Esophagus (tissue), 2 donors: Measurements from ENCODE around the gene ZNF584. TPM values are rescaled to one million over a fixed set of nuclear protein-coding genes. Genes with fewer than 3 reads are reported as not detected.
"Not testable (repeated sequence)": the region's sequence is repeated elsewhere in the genome, so short reads cannot be mapped to it uniquely, and the experiment has no call there.

Experiments used
- H3K27ac ChIP-seq, 2 donors: one replicate each; pipeline ENCODE4 v1.5.1; 2013; ENCODE audit warnings: low read depth in 2 of 2, mild to moderate bottlenecking in 2 of 2, inconsistent platforms in 1 of 2, low read length in 1 of 2, moderate library complexity in 1 of 2
- H3K27me3 ChIP-seq, 2 donors: one replicate each; pipeline ENCODE4 v1.6.1; 2013; ENCODE audit warnings: low read length in 2 of 2, control low read depth in 1 of 2, mild to moderate bottlenecking in 1 of 2; ENCODE audit not compliant: insufficient read depth in 2 of 2, control insufficient read depth in 1 of 2
- H3K36me3 ChIP-seq, 2 donors: one replicate each; pipeline ENCODE4 v1.6.1; 2013; ENCODE audit warnings: low read length in 1 of 2; ENCODE audit not compliant: control insufficient read depth in 2 of 2, insufficient read depth in 2 of 2
- H3K4me1 ChIP-seq, 2 donors: one replicate each; pipeline ENCODE4 v1.6.1; 2013; ENCODE audit warnings: low read length in 1 of 2; ENCODE audit not compliant: control insufficient read depth in 2 of 2, insufficient read depth in 2 of 2
- H3K4me3 ChIP-seq, 2 donors: one replicate each; pipeline ENCODE4 v1.5.1; 2013; ENCODE audit warnings: low read length in 2 of 2, mild to moderate bottlenecking in 2 of 2, low read depth in 1 of 2, moderate library complexity in 1 of 2
- H3K9me3 ChIP-seq, 2 donors: one replicate each; pipeline ENCODE4 v1.6.1; 2013; ENCODE audit warnings: mild to moderate bottlenecking in 2 of 2, low read depth in 1 of 2, low read length in 1 of 2, moderate library complexity in 1 of 2; ENCODE audit not compliant: control insufficient read depth in 2 of 2, insufficient read depth in 1 of 2
- WGBS, 2 donors: extraction: QIAGEN DNeasy Blood & Tissue Kit; methylation state at CpG; one replicate each; pipeline ENCODE4 v1.1.7; 2013; 5-methylcytosine and 5-hydroxymethylcytosine counted together
- polyA plus RNA-seq, 2 donors: library from polyadenylated mRNA; stranded (reverse); fragments of 200-250 nt; gene quantifications; one replicate each; pipeline ENCODE4 v1.2.3, GENCODE V29; 2013
- donor health status: healthy with polysubstance abuse.
- donor health status: Bipolar disorder and iron deficiency.

ZNF584 gene
- polyA plus RNA-seq, 2 donors, result 3.9 to 8.9 TPM

DNA sequence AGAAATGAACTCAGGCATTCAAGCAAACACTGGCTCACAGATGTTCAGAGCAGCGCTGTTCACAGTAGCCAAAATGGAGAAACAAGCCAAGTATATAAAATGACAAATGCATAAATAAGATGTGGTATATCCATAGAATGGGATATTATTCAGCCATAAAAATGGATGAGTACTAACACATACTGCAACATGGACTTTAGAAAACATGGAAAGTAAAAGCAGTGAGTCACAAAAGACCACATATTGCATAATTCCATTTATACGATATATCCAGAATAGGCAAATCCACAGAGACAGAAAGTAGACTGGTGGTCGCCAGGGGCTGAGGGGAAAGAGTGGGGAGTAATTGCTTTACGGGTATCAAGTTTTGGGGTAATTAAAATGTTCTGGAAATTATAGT lies 34.2 kb upstream of the ZNF584 start:
- Histone ChIP-seq H3K27ac (no peak overlapping the region), H3K4me3 (no peak overlapping the region), H3K4me1 (peaks cover 0 to 2% of the 10 kb centered on the region in 2 donors), H3K9me3 (no peaks in the 10 kb centered on the region), H3K36me3 (no peaks in the 10 kb centered on the region), H3K27me3 (no peaks in the 10 kb centered on the region)
- 85 to 86% methylated on average over 4 of the region's 4 CpGs for WGBS, 2 donors

DNA sequence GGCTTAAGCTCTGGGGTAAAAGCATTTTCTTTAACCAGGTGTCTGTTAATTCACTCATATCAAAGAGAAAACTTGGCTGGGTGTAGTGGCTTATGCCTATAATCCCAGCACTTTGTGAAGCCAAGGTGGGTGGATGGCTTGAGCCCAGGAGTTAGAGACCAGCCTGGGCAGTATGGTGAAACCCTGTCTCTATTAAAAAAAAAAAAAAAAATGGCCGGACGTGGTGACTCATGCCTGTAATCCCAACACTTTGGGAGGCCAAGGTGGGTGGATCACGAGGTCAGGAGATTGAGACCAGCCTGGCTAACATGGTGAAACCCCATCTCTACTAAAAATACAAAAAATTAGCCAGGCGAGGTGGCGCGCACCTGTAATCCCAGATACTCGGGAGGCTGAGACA lies 31.7 kb upstream of the ZNF584 start:
- peaks cover 0 to 14% of the 10 kb centered on the region in 2 donors for H3K4me1 ChIP-seq
- not testable (repeated sequence) for H3K27me3 ChIP-seq, H3K9me3 ChIP-seq, H3K27ac ChIP-seq, H3K36me3 ChIP-seq, H3K4me3 ChIP-seq
- 79 to 83% methylated on average over 5 to 7 of the region's 7 CpGs for WGBS, 2 donors

DNA sequence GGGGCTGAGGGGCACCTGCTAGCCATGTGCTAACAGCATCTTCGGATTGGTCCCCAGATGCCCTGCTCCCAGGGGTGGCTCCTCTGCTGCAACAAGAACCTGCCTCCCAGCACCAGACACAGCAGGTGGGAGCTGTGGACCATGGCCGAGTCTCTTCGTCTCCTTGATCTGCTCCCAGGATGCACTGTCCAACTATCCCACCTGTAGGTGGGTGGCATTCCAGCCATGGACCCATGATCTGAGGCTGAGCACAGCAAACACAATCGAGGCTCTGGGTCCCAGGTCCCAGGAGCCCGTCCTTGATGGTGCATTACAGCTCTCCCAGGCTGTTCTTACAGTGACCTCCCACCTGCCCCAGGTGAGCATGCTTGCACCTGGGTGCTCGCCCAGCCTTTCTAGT lies 29.2 kb upstream of the ZNF584 start:
- no peak overlapping the region for H3K4me3 ChIP-seq
- no peaks in the 10 kb centered on the region for H3K27me3 ChIP-seq
- H3K27ac ChIP-seq, result no peak overlapping the region
- H3K4me1 ChIP-seq, result peaks cover 2 to 18% of the 10 kb centered on the region in 2 donors
- peaks cover 0 to 2% of the 10 kb centered on the region in 2 donors for H3K36me3 ChIP-seq
- H3K9me3 ChIP-seq, result no peaks in the 10 kb centered on the region
- WGBS, 2 donors, result 91 to 95% methylated on average over 6 of the region's 6 CpGs

DNA sequence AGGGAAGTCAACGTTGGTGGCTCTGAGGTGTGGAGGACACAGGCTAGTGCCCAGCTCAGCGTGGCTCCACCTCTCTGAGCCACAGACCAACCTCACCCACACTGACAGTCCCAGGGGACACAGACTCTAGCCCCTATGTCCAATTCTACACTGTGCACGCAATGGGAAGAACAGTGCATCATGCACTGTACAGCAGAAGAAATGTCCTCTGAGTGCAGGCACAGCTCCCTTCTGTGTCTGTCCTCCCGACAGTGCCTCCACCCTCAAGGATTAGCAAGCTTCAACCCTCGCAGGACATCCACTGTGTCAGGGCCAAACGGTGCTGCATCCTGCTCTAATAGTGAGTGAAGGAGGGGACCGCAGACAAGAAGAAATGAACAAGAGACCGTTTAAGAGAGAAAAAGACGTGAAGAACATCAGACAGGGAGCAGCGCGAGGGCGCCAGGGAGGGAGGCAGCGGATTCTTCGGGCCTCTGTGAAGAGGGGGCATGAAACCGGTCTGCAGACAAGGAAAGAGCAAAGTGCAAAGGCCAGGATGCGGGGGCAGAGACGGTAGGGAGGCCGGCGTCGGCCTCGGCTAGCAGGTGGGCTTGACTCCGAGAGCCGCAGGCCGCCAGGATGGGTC lies 28.3 kb upstream of the ZNF584 start:
- no peaks in the 10 kb centered on the region for H3K27me3 ChIP-seq
- peaks cover 2 to 18% of the 10 kb centered on the region in 2 donors for H3K4me1 ChIP-seq
- H3K9me3 ChIP-seq, result no peaks in the 10 kb centered on the region
- WGBS, 2 donors, result 5 to 6% methylated on average over 24 of the region's 24 CpGs
- peak overlapping the region; percentile 96 to 97 for H3K27ac ChIP-seq
- peak overlapping the region; percentile 77 to 88 for H3K4me3 ChIP-seq
- peaks cover 0 to 2% of the 10 kb centered on the region in 2 donors for H3K36me3 ChIP-seq

DNA sequence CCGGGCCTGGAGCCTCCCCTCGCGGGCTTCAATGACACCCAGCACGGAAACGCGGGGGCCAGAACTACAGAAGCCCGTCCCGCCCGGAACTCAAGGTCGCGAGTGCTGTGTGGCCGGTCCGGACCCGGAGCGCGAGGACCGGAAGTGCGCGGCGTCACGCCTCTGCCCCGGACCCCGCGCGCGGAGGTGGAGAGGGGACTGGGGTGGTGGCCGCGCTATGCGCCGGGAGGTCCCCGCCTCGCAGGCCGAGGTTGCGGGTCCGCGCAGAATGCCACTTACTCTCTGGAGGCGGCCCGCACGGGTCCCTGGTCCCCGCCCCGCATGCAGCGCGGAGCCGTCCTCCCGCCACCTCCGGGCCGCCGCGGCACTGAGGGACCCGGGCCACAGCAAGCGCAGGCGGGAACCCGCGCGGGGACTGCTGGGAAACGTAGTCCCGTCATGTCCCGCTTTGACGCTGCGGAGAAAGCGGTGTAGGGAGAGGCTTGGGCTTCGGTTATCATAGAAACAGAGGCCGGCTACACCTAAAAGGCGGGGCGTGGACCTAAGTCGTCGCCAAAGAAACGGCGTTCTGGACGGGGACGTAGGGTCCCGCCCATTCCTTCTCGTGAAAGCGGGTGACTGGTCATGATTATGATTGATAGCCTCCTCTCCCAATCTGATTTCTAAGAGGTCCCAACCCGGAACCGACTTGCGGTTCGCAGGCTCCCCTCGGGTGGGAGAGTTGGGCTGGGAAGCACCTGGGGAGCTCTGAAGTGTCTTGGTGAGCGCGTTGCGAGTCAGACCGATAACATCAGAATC lies 27.6 kb upstream of the ZNF584 start, which contains the start of gene ZNF837:
Gene ZNF837, minus strand, starts transcription at position 369 of the 798 bp plus-strand sequence. CDS start 11,698 bp downstream, outside the sequence.
- Histone ChIP-seq H3K36me3 (peaks cover 0 to 2% of the 10 kb centered on the region in 2 donors), H3K27me3 (no peaks in the 10 kb centered on the region), H3K4me3 (peak within 1 kb of the TSS; percentile 77 to 88), H3K9me3 (no peaks in the 10 kb centered on the region), H3K4me1 (peaks cover 6 to 22% of the 10 kb centered on the region in 2 donors), H3K27ac (peak within 1 kb of the TSS; percentile 96 to 97)
- WGBS, 2 donors, result 0% methylated on average over 83 of the region's 83 CpGs

DNA sequence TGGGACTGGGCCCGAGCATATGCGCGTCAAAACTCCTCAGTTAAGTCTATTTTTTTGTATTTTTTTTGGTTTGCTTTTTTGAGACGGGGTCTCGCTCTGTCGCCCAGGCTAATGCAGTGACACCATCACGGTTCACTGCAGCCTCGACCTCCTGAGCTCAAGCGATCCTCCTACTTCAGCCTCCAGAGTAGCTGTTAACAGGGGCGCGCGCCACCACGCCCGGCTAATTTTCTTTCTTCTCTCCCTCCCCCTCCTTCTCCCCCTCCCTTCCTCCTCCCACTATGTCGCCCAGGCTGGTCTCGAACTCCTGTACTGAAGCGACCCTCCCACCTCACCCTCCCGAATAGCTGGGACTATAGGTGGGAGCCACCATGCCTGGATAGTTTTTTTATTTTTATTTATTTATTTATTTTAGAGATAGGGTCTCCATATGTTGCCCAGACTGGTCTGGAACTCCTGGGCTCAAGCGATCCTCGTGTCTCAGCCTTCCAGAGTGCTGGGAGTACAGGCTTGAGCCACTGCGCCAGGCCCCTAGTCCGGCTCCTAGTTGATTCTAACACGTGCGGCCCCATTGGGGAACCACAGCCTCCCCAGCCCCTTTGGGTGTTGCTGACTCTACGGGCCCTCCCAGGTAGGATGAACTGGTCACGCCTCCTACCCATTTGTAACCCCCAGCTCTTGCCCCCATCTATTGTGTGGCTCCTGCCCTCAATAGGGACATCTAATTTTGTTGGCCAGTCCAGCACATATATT lies 26.8 kb upstream of the ZNF584 start:
- peaks cover 6 to 26% of the 10 kb centered on the region in 2 donors for H3K4me1 ChIP-seq
- 27 to 28% methylated on average over 26 of the region's 26 CpGs for WGBS, 2 donors

DNA sequence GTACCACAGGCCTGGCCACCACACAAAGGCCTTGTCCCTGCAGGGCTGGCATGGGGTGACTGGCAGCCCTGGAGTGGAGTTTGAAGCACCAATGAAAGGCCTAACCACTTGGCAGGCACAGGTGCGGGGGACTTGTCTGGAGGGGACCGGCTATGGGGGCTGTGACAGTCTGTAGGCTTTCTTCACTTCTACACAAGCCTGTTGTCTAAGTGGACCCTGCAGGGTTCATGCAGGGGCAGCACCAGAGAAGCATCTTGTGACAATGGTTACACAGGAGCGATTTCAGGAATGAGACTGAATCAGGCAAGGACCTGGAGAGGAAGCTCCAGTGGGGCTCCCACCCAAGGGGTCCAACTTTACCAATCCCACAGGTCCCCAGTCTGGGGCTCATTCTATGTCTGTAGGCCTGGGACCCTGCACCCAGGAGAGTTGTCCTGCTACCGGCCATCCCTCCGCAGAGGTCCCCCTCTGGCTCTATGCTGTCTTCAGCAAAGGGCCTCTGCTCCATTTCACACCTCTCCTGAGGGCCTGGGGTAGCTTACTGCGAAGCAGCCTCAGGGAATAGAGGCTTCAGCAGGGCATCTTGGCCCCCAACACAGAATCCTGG lies 25.3 kb upstream of the ZNF584 start:
- Histone ChIP-seq H3K9me3 (no peaks in the 10 kb centered on the region), H3K27ac (no peak overlapping the region), H3K36me3 (peaks cover 0 to 3% of the 10 kb centered on the region in 2 donors), H3K4me1 (peaks cover 8 to 31% of the 10 kb centered on the region in 2 donors), H3K4me3 (no peak overlapping the region), H3K27me3 (no peaks in the 10 kb centered on the region)
- WGBS, 2 donors, result 90% methylated on average over 6 of the region's 6 CpGs

More for the DNA sequence above, 26.8 kb upstream of the ZNF584 start:
- H3K27ac ChIP-seq, result peak overlapping the region; percentile 68 to 88
- H3K36me3 ChIP-seq, result peaks cover 0 to 2% of the 10 kb centered on the region in 2 donors
- peak overlapping the region; percentile 77 to 88 for H3K4me3 ChIP-seq
- no peaks in the 10 kb centered on the region for H3K9me3 ChIP-seq
- H3K27me3 ChIP-seq, result no peaks in the 10 kb centered on the region

DNA sequence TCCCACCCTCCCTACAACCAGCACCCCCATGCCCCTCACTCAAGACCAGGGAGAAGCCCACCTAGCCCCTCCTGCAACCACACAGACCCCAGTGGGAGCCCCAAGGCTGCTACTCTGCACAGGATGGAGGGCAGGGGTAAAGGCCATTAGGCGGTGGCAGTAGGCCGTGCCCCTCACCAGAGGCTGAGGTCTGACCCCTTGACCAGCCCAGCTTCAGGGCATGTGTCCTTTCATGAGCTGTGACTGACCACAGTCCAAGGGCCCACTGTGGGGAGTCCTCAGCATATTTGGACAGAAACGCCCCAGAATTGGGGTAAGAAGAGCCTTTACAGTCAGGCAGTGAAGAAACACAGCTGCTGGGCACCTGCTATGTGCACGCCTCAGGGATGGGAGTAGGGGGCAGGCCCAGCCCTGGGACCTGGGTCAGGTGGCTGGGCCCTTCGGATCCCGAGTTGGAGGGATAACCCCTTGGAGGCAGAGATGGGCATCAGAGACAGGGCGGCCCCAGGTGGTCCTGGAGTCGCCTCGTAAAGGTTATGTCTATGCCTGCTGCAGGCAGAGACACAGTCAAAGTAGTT lies 23.0 kb upstream of the ZNF584 start:
- Histone ChIP-seq H3K4me3 (peak overlapping the region in 1 of 2 donors; percentile 80), H3K4me1 (peaks cover 9 to 21% of the 10 kb centered on the region in 2 donors)
- 70% methylated on average over 9 of the region's 9 CpGs for WGBS, 2 donors

More for the DNA sequence above, 23.0 kb upstream of the ZNF584 start:
- H3K27me3 ChIP-seq, result no peaks in the 10 kb centered on the region
- H3K27ac ChIP-seq, result peak overlapping the region; percentile 98 to 99
- peaks cover 0 to 4% of the 10 kb centered on the region in 2 donors for H3K36me3 ChIP-seq
- no peaks in the 10 kb centered on the region for H3K9me3 ChIP-seq
